ENCODE measurements around the gene NCAPD2. TPM values are rescaled to one million over a fixed set of nuclear protein-coding genes. Genes with fewer than 3 reads are reported as not detected.
"Not testable (repeated sequence)": the region's sequence is repeated elsewhere in the genome, so short reads cannot be mapped to it uniquely, and the experiment has no call there.

Gene NCAPD2
- total RNA-seq, 1 experiment from 2014 or later: 131 TPM

DNA sequence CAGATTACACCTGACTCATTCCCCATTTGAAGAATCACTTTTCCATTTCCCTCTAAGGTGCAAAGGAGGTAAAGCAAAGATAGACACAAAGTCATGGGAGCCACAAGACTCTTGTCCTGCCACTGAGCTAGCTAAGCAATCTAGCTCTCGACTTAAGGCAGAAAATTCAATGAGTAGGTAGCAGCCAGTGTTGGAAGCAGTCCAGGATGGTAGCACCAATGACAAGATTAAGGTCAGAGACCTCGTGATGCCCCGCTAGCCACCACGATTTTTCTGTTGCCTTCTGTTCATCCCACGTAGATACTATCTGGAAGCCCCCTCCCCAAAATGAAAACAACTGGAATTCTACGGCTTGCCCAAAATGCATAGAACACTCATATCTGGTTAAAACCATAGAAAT is 24.8 kb upstream of the NCAPD2 start:
- Histone ChIP-seq H3K9me3 (replicated peaks) (no peaks in the 10 kb centered on the region), H3K4me1 (replicated peaks) (peaks cover 27% of the 10 kb centered on the region), H3K4me3 (peak overlapping the region; percentile 54), H3K36me3 (peaks cover 32% of the 10 kb centered on the region), H3K27me3 (replicated peaks) (no peaks in the 10 kb centered on the region), H3K27ac (no peak overlapping the region)
- no peak for DNase-seq (ENCODE audit: low read depth in 1 of 2, low spot score in 2 of 2)

DNA sequence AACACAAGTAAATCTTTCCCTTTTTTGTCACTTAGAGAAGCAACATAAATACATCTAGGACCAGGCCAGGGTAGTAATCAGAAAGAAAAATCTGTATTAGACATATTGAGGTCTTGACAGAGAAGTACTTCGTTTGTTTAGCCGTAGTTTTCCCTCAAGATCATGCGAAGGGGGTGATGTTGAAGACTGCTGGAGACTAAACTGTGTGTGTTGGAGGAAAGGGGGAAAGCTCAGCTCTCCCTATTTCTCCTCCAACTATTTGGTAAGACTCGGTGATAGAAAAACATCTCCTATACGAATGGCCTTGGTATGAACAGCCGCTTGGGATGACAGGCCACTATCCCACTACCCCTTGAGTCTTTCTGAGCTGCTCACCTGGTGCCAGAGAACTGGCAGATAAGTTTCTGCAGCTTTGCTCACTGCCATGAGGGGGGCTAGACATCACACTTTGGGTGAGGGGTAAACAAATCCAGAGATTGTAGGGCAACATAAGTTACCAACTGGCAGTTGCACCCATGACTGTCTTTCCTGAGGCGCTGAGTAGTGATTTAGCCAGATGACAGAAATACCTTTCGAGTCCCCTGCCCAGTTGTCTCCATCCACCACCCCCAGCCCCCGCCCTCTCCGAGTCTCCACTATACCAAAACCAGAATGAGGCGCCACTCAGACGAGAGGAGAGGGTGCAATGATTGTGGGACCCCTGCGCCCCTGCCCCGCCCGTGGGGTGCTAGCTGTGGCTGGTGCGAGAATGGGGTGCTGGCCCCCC is 24.1 kb upstream of the NCAPD2 start:
- peaks cover 34% of the 10 kb centered on the region for H3K4me1 ChIP-seq (replicated peaks)
- no peaks in the 10 kb centered on the region for H3K27me3 ChIP-seq (replicated peaks)
- DNase-seq (ENCODE audit: low read depth in 1 of 2, low spot score in 2 of 2): no peak
- H3K36me3 ChIP-seq: peaks cover 25% of the 10 kb centered on the region
- peak overlapping the region; percentile 54 for H3K4me3 ChIP-seq
- H3K27ac ChIP-seq: no peak overlapping the region
- H3K9me3 ChIP-seq (replicated peaks): no peaks in the 10 kb centered on the region

DNA sequence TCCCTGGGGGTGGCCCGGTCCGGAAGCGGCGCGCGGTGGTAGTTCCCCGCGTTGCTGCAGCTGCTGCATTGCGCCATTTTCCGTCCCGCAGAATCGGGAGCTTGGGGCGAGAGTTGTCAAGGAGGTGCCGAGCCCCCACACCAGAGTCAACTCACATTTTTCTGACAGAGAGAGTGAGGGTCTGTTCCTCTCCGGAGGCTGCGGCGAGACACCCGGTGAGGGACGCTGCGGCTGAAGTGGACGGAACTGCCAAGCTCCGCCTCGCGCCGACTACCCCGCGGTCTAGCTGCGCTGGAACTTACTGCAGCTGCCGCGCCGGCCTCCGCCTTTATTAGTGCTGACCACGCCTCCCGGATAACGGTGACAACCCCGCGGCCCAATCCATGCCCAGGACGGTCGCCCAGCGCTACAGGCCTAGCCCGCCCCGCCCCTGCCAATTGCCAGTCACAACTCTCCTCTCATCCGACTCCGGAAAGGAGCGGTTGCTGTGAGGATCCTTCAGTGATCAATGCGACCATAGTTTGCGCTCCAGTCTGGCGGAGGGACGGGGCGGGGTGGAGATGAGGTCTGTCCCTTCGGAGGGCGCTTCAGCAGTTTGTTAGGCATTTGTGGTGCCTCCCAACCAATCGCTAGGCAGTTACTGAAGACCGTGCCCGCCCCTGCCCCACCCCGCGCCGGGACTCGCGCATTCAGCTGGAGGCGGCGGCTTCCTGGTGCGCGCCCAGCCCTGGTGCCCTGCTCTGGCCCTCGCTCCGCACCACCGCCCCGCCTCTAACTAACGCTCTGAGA is 23.3 kb upstream of the NCAPD2 start, which contains the start of gene VAMP1:
VAMP1 (minus strand) TSS at position 303 of the 789 bp plus-strand sequence; CDS start at position 157, 146 bp downstream.
- Histone ChIP-seq H3K4me3 (peak within 1 kb of the TSS; percentile 54), H3K4me1 (replicated peaks) (peaks cover 42% of the 10 kb centered on the region), H3K36me3 (peaks cover 19% of the 10 kb centered on the region), H3K27ac (peak within 1 kb of the TSS; percentile 53), H3K27me3 (replicated peaks) (no peaks in the 10 kb centered on the region), H3K9me3 (replicated peaks) (no peaks in the 10 kb centered on the region)
- peak; percentile 98 to 99 for DNase-seq (ENCODE audit: low read depth in 1 of 2, low spot score in 2 of 2)

DNA sequence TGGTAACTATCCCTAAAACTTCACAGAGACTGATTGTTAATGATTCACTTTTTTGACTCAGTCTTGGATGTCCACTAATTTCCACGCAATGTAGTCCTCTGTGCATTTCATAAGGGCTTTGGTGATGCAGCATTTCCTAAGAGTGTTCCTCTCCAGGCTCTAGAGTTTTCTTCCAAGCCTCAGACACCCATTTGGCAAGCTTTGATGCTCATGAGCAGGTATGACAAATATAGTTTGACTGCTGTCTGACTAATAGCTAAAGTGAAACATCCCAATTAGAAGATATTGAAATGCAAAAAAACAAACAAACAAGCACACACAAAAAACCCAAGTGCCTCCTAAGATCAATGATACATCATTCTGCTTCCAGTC is 21.9 kb upstream of the NCAPD2 start:
- Histone ChIP-seq H3K4me3 (no peak overlapping the region), H3K9me3 (replicated peaks) (no peaks in the 10 kb centered on the region), H3K36me3 (peaks cover 5% of the 10 kb centered on the region), H3K4me1 (replicated peaks) (peaks cover 54% of the 10 kb centered on the region), H3K27ac (no peak overlapping the region), H3K27me3 (replicated peaks) (no peaks in the 10 kb centered on the region)
- no peak for DNase-seq (ENCODE audit: low read depth in 1 of 2, low spot score in 2 of 2)

DNA sequence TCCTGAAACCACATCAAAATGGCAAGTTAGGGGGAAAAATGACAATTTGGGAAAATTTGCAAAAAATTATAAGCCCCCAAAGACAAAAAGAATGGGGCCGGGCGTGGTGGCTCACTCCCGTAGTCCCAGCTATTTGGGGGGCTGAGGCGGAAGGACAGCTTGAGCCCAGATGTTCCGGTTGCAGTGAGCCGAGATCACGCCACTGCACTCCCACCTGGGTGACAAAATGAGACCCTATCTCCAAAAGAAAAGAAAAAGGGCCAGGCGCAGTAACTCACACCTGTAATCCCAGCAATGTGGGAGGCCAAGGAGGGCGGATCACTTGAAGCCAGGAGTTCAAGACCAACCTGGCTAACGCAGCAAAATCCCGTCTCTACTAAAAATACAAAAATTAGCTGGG is 21.4 kb upstream of the NCAPD2 start:
- Histone ChIP-seq H3K4me1 (replicated peaks) (peaks cover 59% of the 10 kb centered on the region), H3K36me3 (peaks cover 5% of the 10 kb centered on the region), H3K27me3 (replicated peaks) (no peaks in the 10 kb centered on the region), H3K4me3 (no peak overlapping the region), H3K27ac (no peak overlapping the region), H3K9me3 (replicated peaks) (no peaks in the 10 kb centered on the region)
- no peak for DNase-seq (ENCODE audit: low read depth in 1 of 2, low spot score in 2 of 2)

DNA sequence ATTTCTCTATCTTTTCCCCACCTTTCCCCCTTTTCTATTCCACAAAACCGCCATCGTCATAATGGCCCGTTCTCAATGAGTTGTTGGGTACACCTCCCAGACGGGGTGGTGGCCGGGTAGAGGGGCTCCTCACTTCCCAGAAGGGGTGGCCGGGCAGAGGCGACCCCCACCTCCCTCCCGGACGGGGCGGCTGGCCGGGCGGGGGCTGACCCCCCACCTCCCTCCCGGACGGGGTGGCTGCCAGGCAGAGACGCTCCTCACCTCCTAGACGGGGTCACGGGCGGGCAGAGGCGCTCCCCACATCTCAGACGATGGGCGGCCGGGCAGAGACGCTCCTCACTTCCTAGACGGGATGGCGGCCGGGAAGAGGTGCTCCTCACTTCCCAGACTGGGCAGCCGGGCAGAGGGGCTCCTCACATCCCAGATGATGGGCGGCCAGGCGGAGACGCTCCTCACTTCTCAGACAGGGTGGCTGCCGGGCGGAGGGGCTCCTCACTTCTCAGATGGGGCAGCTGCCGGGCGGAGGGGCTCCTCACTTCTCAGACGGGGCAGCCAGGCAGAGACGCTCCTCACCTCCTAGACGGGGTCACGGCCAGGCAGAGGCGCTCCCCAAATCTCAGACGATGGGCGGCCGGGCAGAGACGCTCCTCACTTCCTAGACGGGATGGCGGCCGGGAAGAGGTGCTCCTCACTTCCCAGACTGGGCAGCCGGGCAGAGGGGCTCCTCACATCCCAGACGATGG is 18.5 kb upstream of the NCAPD2 start:
- DNase-seq (ENCODE audit: low read depth in 1 of 2, low spot score in 2 of 2); H3K4me3 ChIP-seq; H3K27me3 ChIP-seq (replicated peaks); H3K27ac ChIP-seq; H3K9me3 ChIP-seq (replicated peaks); H3K36me3 ChIP-seq: not testable (repeated sequence)
- H3K4me1 ChIP-seq (replicated peaks): peaks cover 45% of the 10 kb centered on the region

DNA sequence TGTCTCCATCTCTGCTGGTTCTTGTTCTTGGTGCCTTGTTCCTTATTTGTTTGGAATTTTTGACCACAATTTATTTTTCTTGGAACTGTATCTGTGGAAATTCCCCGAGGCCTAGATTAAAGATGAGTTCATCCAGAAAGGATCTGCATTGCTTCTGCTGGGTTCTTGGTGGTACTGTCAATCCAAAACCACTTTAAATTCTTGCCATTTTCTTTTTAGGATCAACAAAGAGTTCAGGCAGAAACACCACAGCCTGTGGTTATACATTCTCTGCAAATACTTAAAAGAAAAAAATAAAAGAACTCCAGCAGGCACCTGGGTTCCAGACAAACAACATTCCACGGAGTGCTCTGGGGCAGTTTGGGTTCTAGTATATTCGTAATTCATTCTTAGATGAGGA is 17.4 kb upstream of the NCAPD2 start:
- H3K27ac ChIP-seq: peak overlapping the region; percentile 34

DNA sequence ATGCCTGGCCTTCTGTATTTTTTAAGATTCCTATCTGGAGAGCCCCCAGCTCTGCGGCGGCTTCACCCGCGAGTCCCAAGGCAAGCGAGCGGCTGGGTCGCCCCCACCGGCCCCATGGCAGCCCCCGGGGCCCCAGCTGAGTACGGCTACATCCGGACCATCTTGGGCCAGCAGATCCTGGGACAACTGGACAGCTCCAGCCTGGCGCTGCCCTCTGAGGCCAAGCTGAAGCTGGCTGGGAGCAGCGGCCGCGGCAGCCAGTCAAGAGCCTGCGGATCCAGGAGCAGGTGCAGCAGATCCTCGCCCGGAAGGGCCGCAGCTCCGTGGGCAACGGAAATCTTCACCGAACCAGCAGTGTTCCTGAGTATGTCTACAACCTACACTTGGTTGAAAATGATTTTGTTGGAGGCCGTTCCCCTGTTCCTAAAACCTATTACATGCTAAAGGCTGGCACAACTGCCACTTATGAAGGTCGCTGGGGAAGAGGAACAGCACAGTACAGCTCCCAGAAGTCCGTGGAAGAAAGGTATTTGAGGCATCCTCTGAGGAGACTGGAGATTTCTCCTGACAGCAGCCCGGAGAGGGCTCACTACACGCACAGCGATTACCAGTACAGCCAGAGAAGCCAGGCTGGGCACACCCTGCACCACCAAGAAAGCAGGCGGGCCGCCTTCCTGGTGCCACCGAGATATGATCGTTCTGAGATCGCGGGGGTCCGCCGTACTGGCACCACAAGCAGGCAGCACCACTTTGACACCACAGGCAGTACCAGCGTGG is 16.1 kb upstream of the NCAPD2 start:
- H3K4me1 ChIP-seq (replicated peaks): peaks cover 42% of the 10 kb centered on the region
- H3K27ac ChIP-seq; H3K9me3 ChIP-seq (replicated peaks); H3K36me3 ChIP-seq; DNase-seq (ENCODE audit: low read depth in 1 of 2, low spot score in 2 of 2); H3K4me3 ChIP-seq; H3K27me3 ChIP-seq (replicated peaks): not testable (repeated sequence)

More for the DNA sequence above, 17.4 kb upstream of the NCAPD2 start:
- H3K4me3 ChIP-seq: no peak overlapping the region
- DNase-seq (ENCODE audit: low read depth in 1 of 2, low spot score in 2 of 2): peak; percentile 71 to 95
- H3K27me3 ChIP-seq (replicated peaks): no peaks in the 10 kb centered on the region
- no peaks in the 10 kb centered on the region for H3K9me3 ChIP-seq (replicated peaks)
- H3K36me3 ChIP-seq: no peaks in the 10 kb centered on the region
- H3K4me1 ChIP-seq (replicated peaks): peaks cover 42% of the 10 kb centered on the region

DNA sequence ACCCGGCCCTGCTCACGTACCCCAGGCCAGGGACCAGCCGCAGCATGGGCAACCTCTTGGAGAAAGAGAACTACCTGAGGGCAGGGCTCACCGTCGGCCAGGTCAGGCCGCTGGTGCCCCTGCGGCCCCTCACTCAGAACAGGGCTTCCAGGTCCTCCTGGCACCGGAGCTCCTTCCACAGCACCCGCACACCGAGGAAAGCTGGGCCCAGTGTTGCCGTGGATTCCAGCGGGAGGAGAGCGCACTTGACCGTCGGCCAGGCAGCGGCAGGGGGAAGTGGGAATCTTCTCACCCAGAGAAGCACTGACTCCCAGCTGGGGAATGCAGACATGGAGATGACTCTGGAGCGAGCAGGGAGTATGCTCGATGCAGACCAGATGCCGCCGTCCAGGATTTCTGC is 15.5 kb upstream of the NCAPD2 start:
- DNase-seq (ENCODE audit: low read depth in 1 of 2, low spot score in 2 of 2): no peak
- no peak overlapping the region for H3K4me3 ChIP-seq
- no peaks in the 10 kb centered on the region for H3K27me3 ChIP-seq (replicated peaks)
- no peaks in the 10 kb centered on the region for H3K36me3 ChIP-seq
- H3K9me3 ChIP-seq (replicated peaks): no peaks in the 10 kb centered on the region
- no peak overlapping the region for H3K27ac ChIP-seq
- H3K4me1 ChIP-seq (replicated peaks): peaks cover 42% of the 10 kb centered on the region

DNA sequence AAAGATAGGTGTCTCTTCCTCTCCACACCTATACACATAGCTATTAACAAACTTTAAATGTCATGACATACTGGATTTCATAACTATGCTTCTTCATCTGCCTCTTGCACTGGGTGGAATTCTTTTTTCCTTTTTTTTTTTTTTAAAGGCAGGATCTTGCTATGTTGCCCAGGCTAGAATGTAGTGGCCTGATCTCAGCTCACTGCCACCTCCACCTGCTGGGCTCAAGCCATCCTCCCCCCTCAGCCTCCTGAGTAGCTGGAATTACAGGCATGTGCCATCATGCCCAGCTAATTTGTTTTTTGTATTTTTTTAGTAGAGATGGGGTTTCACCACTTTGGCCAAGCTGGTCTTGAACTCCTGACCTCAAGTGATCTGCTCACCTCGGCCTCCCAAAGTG is 5.7 kb upstream of the NCAPD2 start:
- Histone ChIP-seq H3K27me3 (replicated peaks) (no peaks in the 10 kb centered on the region), H3K4me1 (replicated peaks) (peaks cover 5% of the 10 kb centered on the region), H3K27ac (no peak overlapping the region), H3K4me3 (no peak overlapping the region), H3K9me3 (replicated peaks) (no peaks in the 10 kb centered on the region), H3K36me3 (peaks cover 16% of the 10 kb centered on the region)
- no peak for DNase-seq (ENCODE audit: low read depth in 1 of 2, low spot score in 2 of 2)

DNA sequence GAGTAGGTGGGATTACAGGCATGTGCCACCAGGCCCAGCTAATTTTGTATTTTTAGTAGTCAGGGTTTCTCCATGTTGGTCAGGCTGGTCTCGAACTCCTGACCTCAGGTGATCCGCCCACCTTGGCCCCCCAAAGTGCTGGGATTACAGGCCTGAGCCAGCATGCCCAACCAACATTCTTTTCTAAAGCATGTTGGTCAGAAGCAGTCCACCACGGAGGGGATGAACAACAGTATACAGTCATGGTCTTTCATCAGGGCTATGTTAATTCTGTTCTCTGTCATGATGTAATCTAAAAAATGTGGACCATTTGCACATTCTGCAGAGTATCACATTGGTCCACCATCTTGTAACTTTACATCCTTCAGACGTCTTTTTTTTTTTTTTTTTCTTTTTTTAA is 4.5 kb upstream of the NCAPD2 start:
- Histone ChIP-seq H3K9me3 (replicated peaks) (no peaks in the 10 kb centered on the region), H3K27me3 (replicated peaks) (no peaks in the 10 kb centered on the region), H3K36me3 (peaks cover 16% of the 10 kb centered on the region), H3K4me1 (replicated peaks) (peaks cover 5% of the 10 kb centered on the region), H3K27ac (no peak overlapping the region), H3K4me3 (no peak overlapping the region)
- no peak for DNase-seq (ENCODE audit: low read depth in 1 of 2, low spot score in 2 of 2)

DNA sequence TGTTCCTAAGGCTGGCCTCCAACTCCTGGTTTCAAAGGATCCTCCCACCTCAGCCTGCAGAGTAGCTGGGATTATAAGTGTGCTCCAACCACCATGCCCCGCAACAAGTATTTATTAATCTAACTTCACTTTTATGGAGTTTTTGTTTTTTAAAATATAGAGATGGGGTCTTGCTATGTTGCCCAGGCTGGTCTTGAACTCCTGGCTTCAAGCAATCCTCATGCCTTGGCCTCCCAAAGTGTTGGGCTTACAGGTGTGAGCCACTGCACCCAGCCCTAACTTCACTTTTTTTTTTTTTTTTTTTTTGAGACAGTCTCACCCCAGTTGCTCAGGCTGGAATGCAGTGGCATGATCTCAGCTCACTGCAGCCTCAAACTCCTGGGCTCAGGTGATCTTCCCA is 3.2 kb upstream of the NCAPD2 start:
- peaks cover 28% of the 10 kb centered on the region for H3K36me3 ChIP-seq
- not testable (repeated sequence) for H3K27me3 ChIP-seq (replicated peaks); DNase-seq (ENCODE audit: low read depth in 1 of 2, low spot score in 2 of 2); H3K27ac ChIP-seq; H3K9me3 ChIP-seq (replicated peaks); H3K4me3 ChIP-seq
- peaks cover 16% of the 10 kb centered on the region for H3K4me1 ChIP-seq (replicated peaks)

DNA sequence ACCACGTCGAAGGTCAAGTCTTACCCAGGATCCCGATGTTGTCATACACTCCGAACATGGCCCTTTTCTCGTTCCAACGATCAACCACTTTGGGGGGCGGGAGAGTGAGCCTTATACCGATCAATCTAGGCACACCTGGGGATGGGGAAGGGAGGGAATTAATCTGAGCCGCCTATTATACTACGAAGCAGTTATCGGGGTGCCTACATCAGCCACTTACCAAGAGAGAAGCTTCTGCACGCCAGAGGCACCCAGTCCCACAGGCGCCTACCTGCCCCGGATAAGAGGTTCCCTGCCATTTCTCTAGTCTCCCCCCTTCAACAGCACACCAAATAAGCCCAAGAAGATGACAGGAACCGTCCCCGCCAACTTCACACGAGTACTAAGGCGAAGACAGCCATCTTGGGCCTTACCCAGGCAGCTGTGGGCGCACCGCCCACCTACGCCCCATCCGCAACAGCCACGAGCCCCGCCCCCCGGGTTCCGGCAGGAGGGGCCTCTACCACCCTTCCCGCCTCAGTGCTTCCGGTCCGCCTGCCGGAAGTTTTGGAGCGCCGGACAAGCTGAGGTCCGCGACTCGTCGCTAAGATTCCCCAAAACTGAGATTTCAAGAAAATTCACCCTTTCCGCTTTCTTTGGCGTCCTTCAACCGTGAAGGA is 935 bp upstream of the NCAPD2 start, which contains the start of gene MRPL51:
MRPL51 (minus strand) TSS at position 425 of the 659 bp plus-strand sequence; CDS start at position 299, 126 bp downstream.
- H3K36me3 ChIP-seq: peaks cover 51% of the 10 kb centered on the region
- peaks cover 17% of the 10 kb centered on the region for H3K4me1 ChIP-seq (replicated peaks)
- peak; percentile 96 to 98 for DNase-seq (ENCODE audit: low read depth in 1 of 2, low spot score in 2 of 2)

More for the DNA sequence above, 935 bp upstream of the NCAPD2 start, which contains the start of gene MRPL51:
- Histone ChIP-seq H3K27me3 (replicated peaks) (no peaks in the 10 kb centered on the region), H3K9me3 (replicated peaks) (no peaks in the 10 kb centered on the region), H3K27ac (peak within 1 kb of the TSS; percentile 94), H3K4me3 (peak within 1 kb of the TSS; percentile 56)
